ENCODE data around the gene CFL1.

GRCh38 chr11:65862941-65863888, 5.2 kb upstream of the CFL1 start:
- TF ChIP-seq CTCF (IDR thresholded peaks at IDR 0.05), result no peak
- no peak for TF ChIP-seq POLR2A (IDR thresholded peaks at IDR 0.05)
